Gastrocnemius medialis (tissue), 4 donors: Measurements from ENCODE around the gene FZD10.

Experiments used
- CTCF ChIP-seq, 5 experiments: fragments of 450-650 bp in 3 of 5; fragments of 200-600 bp in 2 of 5; sonication (generic) in 2 of 5; IDR thresholded peaks in 4 of 5; conservative IDR thresholded peaks in 1 of 5; 1 replicate in 4 of 5; 2 replicates in 1 of 5; pipeline ENCODE4 v1.5.1; 2016 to 2019; ENCODE audit warnings: antibody characterized with exemption in 5 of 5, mild to moderate bottlenecking in 3 of 5, moderate library complexity in 3 of 5
- POLR2A ChIP-seq, 2 donors: fragments of 450-650 bp; IDR thresholded peaks; one replicate each; pipeline ENCODE4 v1.6.1; 2017; ENCODE audit warnings: antibody characterized with exemption in 2 of 2, mild to moderate bottlenecking in 2 of 2, moderate library complexity in 2 of 2

GRCh38 chr12:130194154-130194553, 31.9 kb downstream of the FZD10 start:
- TF ChIP-seq CTCF (IDR thresholded peaks at IDR 0.05 in 4 of 5, conservative IDR thresholded peaks at IDR 0.05 in 1 of 5) (no peak), POLR2A (IDR thresholded peaks at IDR 0.05) (no peak)
